Neural cell (in vitro differentiated cells): ENCODE results near the gene CEP120.
"Not testable (repeated sequence)": the region's sequence is repeated elsewhere in the genome, so short reads cannot be mapped to it uniquely, and the experiment has no call there.

Experiments
- CTCF ChIP-seq: fragments of 450-650 bp; IDR thresholded peaks from 2 replicates; pipeline ENCODE4 v1.5.1; 2014; ENCODE audit warnings: antibody characterized with exemption, mild to moderate bottlenecking, moderate library complexity; ENCODE audit not compliant: poor library complexity, severe bottlenecking
- EZH2 ChIP-seq: fragments of 200-600, 300-800 bp; shearing (Covaris generic), sonication (generic); IDR thresholded peaks from 2 replicates; pipeline ENCODE4 v1.6.1; 2014; ENCODE audit warnings: antibody characterized with exemption, low read length, borderline replicate concordance, mild to moderate bottlenecking; ENCODE audit not compliant: insufficient read depth, poor library complexity, severe bottlenecking
- POLR2AphosphoS5 ChIP-seq: IDR thresholded peaks from 2 replicates; pipeline ENCODE4 v1.6.1; 2012
- RAD21 ChIP-seq: fragments of 450-650 bp; conservative IDR thresholded peaks from 2 replicates; pipeline ENCODE4 v1.6.1; 2014; ENCODE audit warnings: antibody characterized with exemption, mild to moderate bottlenecking, moderate library complexity
- REST ChIP-seq: IDR thresholded peaks from 2 replicates; pipeline ENCODE4 v1.6.1; 2012; ENCODE audit warnings: borderline replicate concordance
- TAF1 ChIP-seq: IDR thresholded peaks from 2 replicates; pipeline ENCODE4 v1.6.1; 2012; ENCODE audit warnings: low read depth

- TF ChIP-seq EZH2, CTCF, REST, TAF1, RAD21, POLR2AphosphoS5: not testable (repeated sequence)
Observed at GRCh38 chr5:123308377-123308776, 114.8 kb downstream of the CEP120 start.
